Peyer's patch (tissue), 4 donors: Measurements from ENCODE around the gene ANKRD62. TPM values are rescaled to one million over a fixed set of nuclear protein-coding genes. Genes with fewer than 3 reads are reported as not detected.
"Not testable (repeated sequence)": the region's sequence is repeated elsewhere in the genome, so short reads cannot be mapped to it uniquely, and the experiment has no call there.

ENCODE experiments used
- DNase-seq, 3 donors: peaks; one replicate each; pipeline ENCODE4 v3.0.0-alpha.2; 2017 to 2019
- H3K27ac ChIP-seq, 4 donors: fragments of 200-600 bp; sonication (generic); one replicate each; pipeline ENCODE4 v1.5.1; 2016 to 2019
- H3K27me3 ChIP-seq, 2 donors: fragments of 200-600 bp; sonication (generic); one replicate each; pipeline ENCODE4 v1.5.1; 2019
- H3K36me3 ChIP-seq, 3 donors: fragments of 200-600 bp; sonication (generic); one replicate each; pipeline ENCODE4 v1.5.1; 2016 to 2019
- H3K4me1 ChIP-seq, 4 donors: fragments of 200-600 bp; sonication (generic); one replicate each; pipeline ENCODE4 v1.5.1; 2016 to 2019
- H3K4me3 ChIP-seq, 4 donors: fragments of 200-600 bp; sonication (generic); 1 replicate in 3 of 4; 2 replicates in 1 of 4; pipeline ENCODE4 v1.5.1; 2016 to 2019; ENCODE audit warnings: mild to moderate bottlenecking in 1 of 4
- H3K9me3 ChIP-seq, 4 donors: fragments of 200-600 bp; sonication (generic); one replicate each; pipeline ENCODE4 v1.5.1; 2016 to 2019; ENCODE audit warnings: mild to moderate bottlenecking in 1 of 4
- CTCF ChIP-seq, 6 experiments: fragments of 450-650 bp in 4 of 6; fragments of 200-600 bp in 2 of 6; sonication (generic) in 1 of 6; IDR thresholded peaks; one replicate each; pipeline ENCODE4 v1.5.1; 2017 to 2019; ENCODE audit warnings: antibody characterized with exemption in 6 of 6, mild to moderate bottlenecking in 3 of 6, moderate library complexity in 1 of 6
- POLR2A ChIP-seq, 2 donors: fragments of 450-650 bp; IDR thresholded peaks; one replicate each; pipeline ENCODE4 v1.5.1; 2017; ENCODE audit warnings: antibody characterized with exemption in 2 of 2, mild to moderate bottlenecking in 2 of 2, moderate library complexity in 2 of 2
- total RNA-seq, 4 donors: library from RNA; depleted of rRNA; stranded (reverse); fragments of >200 nt; gene quantifications; one replicate each; pipeline ENCODE4 v1.1.0, GENCODE V29; 2016

ANKRD62 gene
- total RNA-seq, 4 donors from 2014 or later = not detected

- H3K27me3 ChIP-seq, H3K4me3 ChIP-seq, H3K9me3 ChIP-seq, H3K27ac ChIP-seq, DNase-seq, H3K4me1 ChIP-seq, H3K36me3 ChIP-seq: not testable (repeated sequence)
These were observed 48.1 kb downstream of the ANKRD62 start for GRCh38 chr18:12141778-12142177.

- H3K4me1 ChIP-seq, DNase-seq, H3K4me3 ChIP-seq, H3K27ac ChIP-seq, H3K36me3 ChIP-seq, H3K27me3 ChIP-seq, H3K9me3 ChIP-seq: not testable (repeated sequence)
These were observed 55.8 kb downstream of the ANKRD62 start for GRCh38 chr18:12149431-12149830.

- no peaks in the 10 kb centered on the region for H3K9me3 ChIP-seq
- H3K36me3 ChIP-seq = no peaks in the 10 kb centered on the region
- no peak overlapping the region for H3K27ac ChIP-seq
- no peaks in the 10 kb centered on the region for H3K27me3 ChIP-seq
- no peak overlapping the region for H3K4me3 ChIP-seq
- H3K4me1 ChIP-seq = no peaks in the 10 kb centered on the region
- TF ChIP-seq CTCF (IDR thresholded peaks at IDR 0.05) = no peak
- no peak for TF ChIP-seq POLR2A (IDR thresholded peaks at IDR 0.05)
- DNase-seq = no peak
These were observed 60.7 kb downstream of the ANKRD62 start for GRCh38 chr18:12154361-12154760.

GRCh38 chr18:12155996-12156395, 62.4 kb downstream of the ANKRD62 start:
- H3K27ac ChIP-seq = no peak overlapping the region
- no peak overlapping the region for H3K4me3 ChIP-seq
- no peak for DNase-seq
- H3K36me3 ChIP-seq = no peaks in the 10 kb centered on the region
- no peaks in the 10 kb centered on the region for H3K9me3 ChIP-seq
- H3K4me1 ChIP-seq = no peaks in the 10 kb centered on the region
- no peaks in the 10 kb centered on the region for H3K27me3 ChIP-seq
- TF ChIP-seq CTCF (IDR thresholded peaks at IDR 0.05) = no peak
- no peak for TF ChIP-seq POLR2A (IDR thresholded peaks at IDR 0.05)

- no peaks in the 10 kb centered on the region for H3K4me1 ChIP-seq
- H3K36me3 ChIP-seq = no peaks in the 10 kb centered on the region
- no peak overlapping the region for H3K4me3 ChIP-seq
- H3K9me3 ChIP-seq = no peaks in the 10 kb centered on the region
- H3K27me3 ChIP-seq = no peaks in the 10 kb centered on the region
- TF ChIP-seq CTCF (IDR thresholded peaks at IDR 0.05) = no peak
- TF ChIP-seq POLR2A (IDR thresholded peaks at IDR 0.05) = no peak
- DNase-seq = no peak
- H3K27ac ChIP-seq = no peak overlapping the region
These were observed 65.8 kb downstream of the ANKRD62 start for GRCh38 chr18:12159446-12159845.

GRCh38 chr18:12162786-12163185, 69.1 kb downstream of the ANKRD62 start:
- no peak for TF ChIP-seq POLR2A (IDR thresholded peaks at IDR 0.05)
- no peak for TF ChIP-seq CTCF (IDR thresholded peaks at IDR 0.05)
- peaks cover 0 to 3% (median 0%) of the 10 kb centered on the region in 4 donors for H3K9me3 ChIP-seq
- H3K27ac ChIP-seq = no peak overlapping the region
- no peaks in the 10 kb centered on the region for H3K36me3 ChIP-seq
- H3K27me3 ChIP-seq = no peaks in the 10 kb centered on the region
- no peak overlapping the region for H3K4me3 ChIP-seq
- no peak for DNase-seq
- H3K4me1 ChIP-seq = no peaks in the 10 kb centered on the region

GRCh38 chr18:12165038-12165768, 71.6 kb downstream of the ANKRD62 start:
- no peaks in the 10 kb centered on the region for H3K4me1 ChIP-seq
- H3K27me3 ChIP-seq = no peaks in the 10 kb centered on the region
- no peak overlapping the region for H3K4me3 ChIP-seq
- H3K9me3 ChIP-seq = peaks cover 0 to 3% (median 0%) of the 10 kb centered on the region in 4 donors
- no peak overlapping the region for H3K27ac ChIP-seq
- no peak for DNase-seq
- no peaks in the 10 kb centered on the region for H3K36me3 ChIP-seq
- TF ChIP-seq POLR2A (IDR thresholded peaks at IDR 0.05) (no peak), CTCF (IDR thresholded peaks at IDR 0.05) (no peak)
